Astrocyte of the cerebellum (primary cell): ENCODE results near the gene CCR5AS.

Source experiments
- DNase-seq: peaks from one replicate; pipeline ENCODE4 v3.0.0-alpha.2; 2011; ENCODE audit warnings: low read depth
- H3K4me3 ChIP-seq: 2 replicates; pipeline ENCODE4 v1.5.1; 2011; ENCODE audit warnings: mild to moderate bottlenecking, low read depth, low read length, moderate library complexity
- in situ Hi-C: cut with HindIII; loops from 2 replicates; pipeline ENCODE4 v1.10.0; 2017; ENCODE audit warnings: low sequenced_read_pairs
- TF ChIP-seq, protein P1 (sequence below): IDR thresholded peaks from 2 replicates; pipeline ENCODE4 v1.5.1; 2012; ENCODE audit warnings: low read length, low read depth, moderate library complexity, mild to moderate bottlenecking; ENCODE audit errors: missing control alignments

Gene CCR5AS

DNA sequence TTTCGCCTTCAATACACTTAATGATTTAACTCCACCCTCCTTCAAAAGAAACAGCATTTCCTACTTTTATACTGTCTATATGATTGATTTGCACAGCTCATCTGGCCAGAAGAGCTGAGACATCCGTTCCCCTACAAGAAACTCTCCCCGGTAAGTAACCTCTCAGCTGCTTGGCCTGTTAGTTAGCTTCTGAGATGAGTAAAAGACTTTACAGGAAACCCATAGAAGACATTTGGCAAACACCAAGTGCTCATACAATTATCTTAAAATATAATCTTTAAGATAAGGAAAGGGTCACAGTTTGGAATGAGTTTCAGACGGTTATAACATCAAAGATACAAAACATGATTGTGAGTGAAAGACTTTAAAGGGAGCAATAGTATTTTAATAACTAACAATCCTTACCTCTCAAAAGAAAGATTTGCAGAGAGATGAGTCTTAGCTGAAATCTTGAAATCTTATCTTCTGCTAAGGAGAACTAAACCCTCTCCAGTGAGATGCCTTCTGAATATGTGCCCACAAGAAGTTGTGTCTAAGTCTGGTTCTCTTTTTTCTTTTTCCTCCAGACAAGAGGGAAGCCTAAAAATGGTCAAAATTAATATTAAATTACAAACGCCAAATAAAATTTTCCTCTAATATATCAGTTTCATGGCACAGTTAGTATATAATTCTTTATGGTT is 35.9 kb downstream of the CCR5AS start, which contains the start of gene CCR5:
CCR5 (plus strand) TSS at position 108 of the 680 bp plus-strand sequence. CDS start 1,957 bp downstream, outside the sequence.
- in situ Hi-C loops: no loop called here
- TF ChIP-seq, protein P1, sequence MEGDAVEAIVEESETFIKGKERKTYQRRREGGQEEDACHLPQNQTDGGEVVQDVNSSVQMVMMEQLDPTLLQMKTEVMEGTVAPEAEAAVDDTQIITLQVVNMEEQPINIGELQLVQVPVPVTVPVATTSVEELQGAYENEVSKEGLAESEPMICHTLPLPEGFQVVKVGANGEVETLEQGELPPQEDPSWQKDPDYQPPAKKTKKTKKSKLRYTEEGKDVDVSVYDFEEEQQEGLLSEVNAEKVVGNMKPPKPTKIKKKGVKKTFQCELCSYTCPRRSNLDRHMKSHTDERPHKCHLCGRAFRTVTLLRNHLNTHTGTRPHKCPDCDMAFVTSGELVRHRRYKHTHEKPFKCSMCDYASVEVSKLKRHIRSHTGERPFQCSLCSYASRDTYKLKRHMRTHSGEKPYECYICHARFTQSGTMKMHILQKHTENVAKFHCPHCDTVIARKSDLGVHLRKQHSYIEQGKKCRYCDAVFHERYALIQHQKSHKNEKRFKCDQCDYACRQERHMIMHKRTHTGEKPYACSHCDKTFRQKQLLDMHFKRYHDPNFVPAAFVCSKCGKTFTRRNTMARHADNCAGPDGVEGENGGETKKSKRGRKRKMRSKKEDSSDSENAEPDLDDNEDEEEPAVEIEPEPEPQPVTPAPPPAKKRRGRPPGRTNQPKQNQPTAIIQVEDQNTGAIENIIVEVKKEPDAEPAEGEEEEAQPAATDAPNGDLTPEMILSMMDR: no peak
- DNase-seq: no peak
- no peak within 1 kb of the TSS for H3K4me3 ChIP-seq

DNA sequence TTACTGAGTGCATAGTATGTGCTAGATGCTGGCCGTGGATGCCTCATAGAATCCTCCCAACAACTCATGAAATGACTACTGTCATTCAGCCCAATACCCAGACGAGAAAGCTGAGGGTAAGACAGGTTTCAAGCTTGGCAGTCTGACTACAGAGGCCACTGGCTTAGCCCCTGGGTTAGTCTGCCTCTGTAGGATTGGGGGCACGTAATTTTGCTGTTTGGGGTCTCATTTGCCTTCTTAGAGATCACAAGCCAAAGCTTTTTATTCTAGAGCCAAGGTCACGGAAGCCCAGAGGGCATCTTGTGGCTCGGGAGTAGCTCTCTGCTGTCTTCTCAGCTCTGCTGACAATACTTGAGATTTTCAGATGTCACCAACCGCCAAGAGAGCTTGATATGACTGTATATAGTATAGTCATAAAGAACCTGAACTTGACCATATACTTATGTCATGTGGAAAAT is 37.2 kb downstream of the CCR5AS start:
- no peak overlapping the region for H3K4me3 ChIP-seq
- no peak for DNase-seq
- TF ChIP-seq, protein P1: no peak
- in situ Hi-C loops: loop anchor here (5.0 kb wide), 1 partner anchor 33 kb away; no protein-coding TSS in a partner anchor

DNA sequence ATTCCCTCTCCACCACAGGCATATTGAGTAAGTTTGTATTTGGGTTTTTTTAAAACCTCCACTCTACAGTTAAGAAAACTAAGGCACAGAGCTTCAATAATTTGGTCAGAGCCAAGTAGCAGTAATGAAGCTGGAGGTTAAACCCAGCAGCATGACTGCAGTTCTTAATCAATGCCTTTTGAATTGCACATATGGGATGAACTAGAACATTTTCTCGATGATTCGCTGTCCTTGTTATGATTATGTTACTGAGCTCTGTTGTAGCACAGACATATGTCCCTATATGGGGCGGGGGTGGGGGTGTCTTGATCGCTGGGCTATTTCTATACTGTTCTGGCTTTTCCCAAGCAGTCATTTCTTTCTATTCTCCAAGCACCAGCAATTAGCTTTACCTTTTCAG is 37.7 kb downstream of the CCR5AS start:
- H3K4me3 ChIP-seq: no peak overlapping the region
- no peak for DNase-seq
- in situ Hi-C loops: loop anchor here (5.0 kb wide), 1 partner anchor 33 kb away; no protein-coding TSS in a partner anchor
- TF ChIP-seq, protein P1: no peak

DNA sequence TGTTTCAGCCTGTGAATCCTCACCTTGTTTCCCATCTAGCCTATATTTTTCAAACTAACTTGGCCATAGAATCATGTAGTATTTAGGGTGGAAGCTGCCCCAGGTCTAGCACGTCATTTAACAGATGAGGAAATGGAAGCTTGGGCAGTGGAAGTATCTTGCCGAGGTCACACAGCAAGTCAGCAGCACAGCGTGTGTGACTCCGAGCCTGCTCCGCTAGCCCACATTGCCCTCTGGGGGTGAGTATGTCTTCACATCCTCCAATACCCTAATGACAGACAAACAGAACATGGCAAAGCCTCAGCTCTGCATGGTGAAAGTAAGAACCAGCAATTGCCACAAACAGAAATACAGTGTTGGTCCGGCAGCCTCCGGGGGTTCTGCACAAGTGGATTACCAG is 38.3 kb downstream of the CCR5AS start:
- in situ Hi-C loops: loop anchor here (5.0 kb wide), 1 partner anchor 34 kb away; no protein-coding TSS in a partner anchor
- DNase-seq: no peak
- TF ChIP-seq, protein P1: no peak
- no peak overlapping the region for H3K4me3 ChIP-seq

DNA sequence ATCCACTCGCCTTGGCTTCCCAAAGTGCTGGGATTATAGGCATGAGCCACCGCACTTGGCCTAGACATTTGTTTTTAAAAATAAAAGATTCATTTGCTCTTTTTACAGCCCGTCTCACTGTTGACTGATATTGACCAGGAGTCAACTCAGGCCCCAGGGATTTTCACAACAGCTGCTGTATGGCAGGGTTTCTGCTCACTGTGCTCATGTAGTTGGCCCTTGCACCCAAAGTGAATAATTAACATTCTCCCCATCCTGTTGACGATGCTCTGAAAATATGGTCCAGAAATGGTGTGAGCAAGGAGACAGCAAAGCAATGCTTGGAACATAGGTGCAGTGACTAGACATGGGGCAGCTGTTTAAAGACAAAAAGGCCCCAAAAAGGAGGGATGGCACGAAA is 39.1 kb downstream of the CCR5AS start:
- no peak for DNase-seq
- in situ Hi-C loops: loop anchor here (5.0 kb wide), 1 partner anchor 34 kb away; no protein-coding TSS in a partner anchor
- H3K4me3 ChIP-seq: no peak overlapping the region
- TF ChIP-seq, protein P1: no peak

DNA sequence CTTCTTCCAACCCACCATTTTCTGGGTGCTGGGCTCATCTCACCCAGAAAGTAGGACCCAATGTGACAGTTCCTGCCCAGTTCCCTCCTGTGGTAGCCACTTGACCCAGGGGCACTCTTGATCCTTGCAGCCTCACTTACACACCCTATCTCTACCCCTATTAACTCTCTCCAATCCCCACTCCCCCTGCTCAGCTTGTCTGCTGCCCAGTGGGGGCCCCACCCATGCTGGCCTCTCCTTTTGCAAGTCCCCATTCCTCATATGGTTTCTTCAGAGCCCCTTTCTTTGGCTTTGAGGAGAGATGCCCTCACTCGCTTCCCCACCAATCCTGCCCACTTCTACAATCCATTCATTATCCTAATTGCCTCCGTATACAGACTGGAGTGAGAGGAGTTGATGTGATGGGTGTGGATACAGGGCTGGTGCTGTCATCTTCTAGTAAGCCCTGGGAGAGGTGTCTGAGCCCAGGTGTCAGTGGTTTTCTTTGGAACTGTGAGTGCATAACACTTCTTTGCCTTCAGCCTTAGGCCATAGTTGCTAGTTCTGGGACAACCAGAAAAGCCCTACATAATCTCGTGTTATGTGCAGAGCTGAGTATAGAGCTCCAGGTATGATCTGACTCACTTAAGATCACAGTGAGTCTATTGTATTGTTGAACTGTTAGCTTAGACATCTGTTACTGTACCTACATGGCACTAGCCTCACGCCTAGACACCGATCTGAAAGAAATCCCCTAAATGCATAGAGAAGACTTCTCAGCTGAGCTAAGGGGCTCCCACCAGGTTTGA is 40.9 kb downstream of the CCR5AS start:
- in situ Hi-C loops: loop anchor here (5.0 kb wide), 1 partner anchor 36 kb away; no protein-coding TSS in a partner anchor
- no peak overlapping the region for H3K4me3 ChIP-seq
- TF ChIP-seq, protein P1: no peak
- no peak for DNase-seq
